Sigmoid colon (tissue), 7 donors: Measurements from ENCODE around the gene CIDEA. TPM values are rescaled to one million over a fixed set of nuclear protein-coding genes. Genes with fewer than 3 reads are reported as not detected.
"Not testable (repeated sequence)": the region's sequence is repeated elsewhere in the genome, so short reads cannot be mapped to it uniquely, and the experiment has no call there.

Source experiments
- DNase-seq: peaks from one replicate; pipeline ENCODE4 v3.0.0-alpha.2; 2019
- H3K27ac ChIP-seq, 4 donors: fragments of 200-600 bp; sonication (generic); one replicate each; pipeline ENCODE4 v1.5.1; 2016 to 2019; ENCODE audit warnings: mild to moderate bottlenecking in 1 of 4
- H3K27me3 ChIP-seq, 3 donors: fragments of 200-600 bp; sonication (generic); one replicate each; pipeline ENCODE4 v1.5.1; 2019; ENCODE audit warnings: mild to moderate bottlenecking in 1 of 3
- H3K36me3 ChIP-seq, 4 donors: fragments of 200-600 bp; sonication (generic); one replicate each; pipeline ENCODE4 v1.5.1; 2016 to 2019
- H3K4me1 ChIP-seq, 4 donors: fragments of 200-600 bp; sonication (generic); one replicate each; pipeline ENCODE4 v1.5.1; 2017 to 2019
- H3K4me3 ChIP-seq, 4 donors: fragments of 200-600 bp; sonication (generic); one replicate each; pipeline ENCODE4 v1.5.1; 2017 to 2019; ENCODE audit warnings: mild to moderate bottlenecking in 2 of 4, moderate library complexity in 1 of 4
- H3K9me3 ChIP-seq, 4 donors: fragments of 200-600 bp in 3 of 4; sonication (generic) in 3 of 4; one replicate each; pipeline versions ENCODE4 v1.5.1 to v1.6.1; 2013 to 2019
- EP300 ChIP-seq, 4 donors: sonication (generic); formaldehyde crosslinking; IDR thresholded peaks; one replicate each; pipeline ENCODE4 v1.6.1; 2017; ENCODE audit warnings: antibody characterized with exemption in 4 of 4
- POLR2A ChIP-seq, 2 donors: fragments of 450-650 bp; IDR thresholded peaks; one replicate each; pipeline ENCODE4 v1.6.1; 2016; ENCODE audit warnings: antibody characterized with exemption in 2 of 2, mild to moderate bottlenecking in 2 of 2, moderate library complexity in 2 of 2
- POLR2AphosphoS5 ChIP-seq, 4 donors: sonication (generic); formaldehyde crosslinking; IDR thresholded peaks; one replicate each; pipeline ENCODE4 v1.6.1; 2017; ENCODE audit warnings: antibody characterized with exemption in 4 of 4
- WGBS, 2 donors: extraction: QIAGEN DNeasy Blood & Tissue Kit; methylation state at CpG; one replicate each; pipeline ENCODE4 v1.1.7; 2013; 5-methylcytosine and 5-hydroxymethylcytosine counted together
- intact Hi-C: fragments of 100-400 bp; cut with DNase I; formaldehyde crosslinking; loops from one replicate; pipeline ENCODE4 v1.15.1; 2023
- polyA plus RNA-seq, 3 donors: library from polyadenylated mRNA; stranded (reverse); fragments of 200-250 nt; gene quantifications; one replicate each; pipeline ENCODE4 v1.2.3, GENCODE V29; 2013
- total RNA-seq, 4 donors: library from RNA; depleted of rRNA; stranded (reverse); fragments of >200 nt; gene quantifications; one replicate each; pipeline ENCODE4 v1.1.0, GENCODE V29; 2016
- TF ChIP-seq, protein P1 (sequence below), 4 experiments: fragments of 450-650 bp in 3 of 4; fragments of 200-600 bp in 1 of 4; IDR thresholded peaks; one replicate each; pipeline ENCODE4 v1.5.1; 2016 to 2019; ENCODE audit warnings: antibody characterized with exemption in 4 of 4, mild to moderate bottlenecking in 3 of 4, moderate library complexity in 2 of 4
- donor health status: healthy with polysubstance abuse.
- donor health status: Bipolar disorder and iron deficiency.
- donor health status: healthy.

Gene CIDEA
- total and polyA plus RNA-seq, 7 donors: 4.2 to 17.8 TPM; not detected in 5

DNA sequence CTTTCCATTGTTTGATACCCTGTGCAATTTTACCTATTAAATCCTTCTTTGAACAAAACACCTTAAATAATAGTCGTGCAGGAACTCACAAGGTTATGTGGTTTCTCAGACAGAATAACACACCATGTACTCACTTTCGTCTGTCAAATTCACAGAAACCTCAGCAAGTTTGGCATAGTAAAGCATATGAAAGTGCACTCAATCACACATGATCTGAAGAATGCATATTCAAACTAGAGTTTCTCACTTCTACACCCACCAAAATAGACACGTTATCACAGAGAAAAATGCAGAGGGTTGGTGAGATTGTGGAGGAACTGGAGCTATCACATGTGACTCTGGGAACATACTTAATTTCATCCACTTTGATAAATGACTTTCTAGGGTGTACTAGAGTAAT lies 25.9 kb upstream of the CIDEA start:
- 45 to 64% methylated on average over 3 of the region's 3 CpGs for WGBS, 2 donors
- H3K4me3 ChIP-seq, H3K36me3 ChIP-seq, H3K9me3 ChIP-seq, H3K27me3 ChIP-seq, H3K27ac ChIP-seq, intact Hi-C loops, H3K4me1 ChIP-seq, DNase-seq: not testable (repeated sequence)

DNA sequence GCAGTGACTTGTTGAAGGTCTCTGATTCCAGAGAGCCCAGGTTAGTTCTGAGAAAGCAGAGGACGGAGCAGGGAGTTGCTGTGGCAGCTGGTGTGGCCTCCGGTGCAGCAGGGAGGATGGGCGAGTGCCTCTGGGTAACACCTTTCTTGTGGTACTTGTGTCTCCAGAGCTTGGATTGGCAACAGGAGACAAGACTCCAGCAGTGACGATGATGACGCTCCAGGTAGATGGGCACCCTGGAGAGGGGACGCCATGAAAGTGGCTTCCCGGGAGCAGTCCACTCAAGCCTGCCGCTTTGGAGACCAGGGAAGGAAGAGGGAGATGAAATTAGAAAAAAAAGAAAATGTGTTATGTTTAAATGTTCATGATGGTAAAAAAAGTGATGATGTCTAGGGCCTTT lies 23.6 kb upstream of the CIDEA start:
- 93 to 96% methylated on average over 8 of the region's 8 CpGs for WGBS, 2 donors
- H3K4me1 ChIP-seq, H3K9me3 ChIP-seq, DNase-seq, H3K4me3 ChIP-seq, H3K36me3 ChIP-seq, H3K27me3 ChIP-seq, H3K27ac ChIP-seq: not testable (repeated sequence)
- intact Hi-C loops: loop anchor here (10.0 kb wide), 2 partner anchors 156 to 296 kb away; no protein-coding TSS in a partner anchor

DNA sequence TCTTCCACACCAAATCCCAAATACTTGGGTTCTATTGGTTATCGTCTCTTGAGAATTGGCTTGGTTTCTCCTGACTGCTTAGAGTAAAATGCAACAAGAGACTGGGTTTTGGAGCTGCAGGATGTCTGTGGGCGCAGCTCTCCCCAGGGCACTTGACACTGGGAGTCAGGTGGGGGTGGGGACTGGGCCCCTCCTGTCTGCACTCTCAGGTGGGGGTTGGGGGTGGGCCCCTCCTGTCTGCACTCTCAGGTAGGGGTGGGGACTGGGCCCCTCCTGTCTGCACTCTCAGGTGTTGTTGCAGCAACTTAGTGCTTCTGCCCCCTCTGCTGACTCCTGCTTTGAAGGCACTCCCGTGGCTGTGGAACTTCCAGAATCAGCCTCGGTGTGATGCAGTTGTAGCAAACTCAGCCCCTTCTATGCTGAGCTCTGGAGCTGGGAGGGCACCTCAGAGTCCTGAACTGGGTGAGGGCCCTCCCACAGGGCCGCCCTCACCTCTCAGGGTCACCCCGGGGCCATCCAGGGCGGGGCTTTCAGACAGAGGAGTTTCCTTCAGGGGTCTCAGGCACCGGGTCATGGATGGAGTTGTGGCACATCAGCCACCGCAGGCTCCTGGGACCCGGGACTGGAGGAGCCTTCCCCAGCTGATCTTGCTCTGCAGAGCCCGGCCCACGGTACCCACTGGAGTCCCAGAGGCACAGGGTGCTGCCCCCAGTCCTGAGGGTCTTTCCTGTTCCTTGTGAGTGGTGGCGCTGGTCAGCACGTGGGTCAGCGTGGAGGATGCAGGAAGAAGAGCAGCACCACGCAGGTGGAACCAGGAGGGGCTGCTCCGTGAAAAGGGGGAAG lies 22.9 kb upstream of the CIDEA start:
- Histone ChIP-seq H3K36me3 (no peaks in the 10 kb centered on the region), H3K27me3 (no peaks in the 10 kb centered on the region), H3K9me3 (no peaks in the 10 kb centered on the region), H3K4me1 (no peaks in the 10 kb centered on the region), H3K27ac (no peak overlapping the region), H3K4me3 (no peak overlapping the region)
- WGBS, 2 donors: 85 to 86% methylated on average over 17 of the region's 17 CpGs
- no peak for DNase-seq
- intact Hi-C loops: loop anchor here (10.0 kb wide), 2 partner anchors 156 to 296 kb away; no protein-coding TSS in a partner anchor
- TF ChIP-seq, protein P1, sequence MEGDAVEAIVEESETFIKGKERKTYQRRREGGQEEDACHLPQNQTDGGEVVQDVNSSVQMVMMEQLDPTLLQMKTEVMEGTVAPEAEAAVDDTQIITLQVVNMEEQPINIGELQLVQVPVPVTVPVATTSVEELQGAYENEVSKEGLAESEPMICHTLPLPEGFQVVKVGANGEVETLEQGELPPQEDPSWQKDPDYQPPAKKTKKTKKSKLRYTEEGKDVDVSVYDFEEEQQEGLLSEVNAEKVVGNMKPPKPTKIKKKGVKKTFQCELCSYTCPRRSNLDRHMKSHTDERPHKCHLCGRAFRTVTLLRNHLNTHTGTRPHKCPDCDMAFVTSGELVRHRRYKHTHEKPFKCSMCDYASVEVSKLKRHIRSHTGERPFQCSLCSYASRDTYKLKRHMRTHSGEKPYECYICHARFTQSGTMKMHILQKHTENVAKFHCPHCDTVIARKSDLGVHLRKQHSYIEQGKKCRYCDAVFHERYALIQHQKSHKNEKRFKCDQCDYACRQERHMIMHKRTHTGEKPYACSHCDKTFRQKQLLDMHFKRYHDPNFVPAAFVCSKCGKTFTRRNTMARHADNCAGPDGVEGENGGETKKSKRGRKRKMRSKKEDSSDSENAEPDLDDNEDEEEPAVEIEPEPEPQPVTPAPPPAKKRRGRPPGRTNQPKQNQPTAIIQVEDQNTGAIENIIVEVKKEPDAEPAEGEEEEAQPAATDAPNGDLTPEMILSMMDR (IDR thresholded peaks at IDR 0.05): no peak
- TF ChIP-seq EP300 (IDR thresholded peaks at IDR 0.05) (no peak), POLR2AphosphoS5 (IDR thresholded peaks at IDR 0.05) (no peak), POLR2A (IDR thresholded peaks at IDR 0.05) (no peak)

DNA sequence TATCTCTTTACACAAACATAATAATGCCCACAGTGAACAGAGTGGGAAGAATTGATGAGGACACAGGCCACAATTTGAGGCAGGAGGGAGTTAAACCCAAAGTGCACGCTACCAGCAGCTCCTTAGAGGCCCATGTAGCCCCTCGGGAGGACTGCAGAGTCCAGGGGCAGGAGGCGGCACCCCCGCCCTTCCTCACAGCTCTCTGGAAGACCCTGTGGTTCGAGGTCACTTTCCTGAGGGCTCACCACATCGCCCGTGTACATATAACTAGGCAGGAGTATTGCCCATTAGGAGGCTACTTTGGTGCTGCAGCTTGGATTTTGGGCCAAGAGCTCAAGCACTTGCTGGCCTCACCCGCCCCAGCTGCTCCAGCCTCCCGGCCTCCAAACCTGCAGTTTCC lies 22.2 kb upstream of the CIDEA start:
- Histone ChIP-seq H3K4me1 (peaks cover 0 to under 1% (median 0%) of the 10 kb centered on the region in 4 donors), H3K27me3 (no peaks in the 10 kb centered on the region), H3K27ac (no peak overlapping the region), H3K9me3 (no peaks in the 10 kb centered on the region), H3K36me3 (no peaks in the 10 kb centered on the region), H3K4me3 (no peak overlapping the region)
- no peak for TF ChIP-seq POLR2A (IDR thresholded peaks at IDR 0.05)
- TF ChIP-seq EP300 (IDR thresholded peaks at IDR 0.05): no peak
- TF ChIP-seq, protein P1 (IDR thresholded peaks at IDR 0.05): no peak
- TF ChIP-seq POLR2AphosphoS5 (IDR thresholded peaks at IDR 0.05): no peak
- 85 to 90% methylated on average over 9 of the region's 9 CpGs for WGBS, 2 donors
- intact Hi-C loops: loop anchor here (10.0 kb wide), 2 partner anchors 157 to 297 kb away; no protein-coding TSS in a partner anchor
- DNase-seq: no peak

DNA sequence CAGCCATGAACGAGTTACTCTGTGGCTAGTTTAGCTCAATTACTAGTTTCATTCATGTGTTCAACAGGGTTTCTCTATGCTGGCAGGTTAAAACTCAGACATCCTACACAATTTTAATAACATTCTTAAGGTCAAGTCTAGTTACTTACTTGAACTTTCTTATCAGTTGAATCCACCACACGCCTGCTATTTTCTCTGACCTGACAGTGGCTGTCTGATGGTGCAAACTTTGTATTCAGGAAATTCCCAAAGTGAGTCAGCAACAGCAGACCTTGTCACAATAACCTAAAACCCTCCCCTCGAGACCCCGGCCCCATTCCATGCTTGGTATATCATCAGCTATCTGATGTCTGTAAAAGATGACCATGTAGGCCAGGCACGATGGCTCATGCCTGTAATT lies 20.8 kb upstream of the CIDEA start:
- H3K27me3 ChIP-seq: no peaks in the 10 kb centered on the region
- H3K4me3 ChIP-seq: no peak overlapping the region
- peaks cover 0 to 5% (median 0%) of the 10 kb centered on the region in 4 donors for H3K4me1 ChIP-seq
- H3K27ac ChIP-seq: no peak overlapping the region
- H3K9me3 ChIP-seq: no peaks in the 10 kb centered on the region
- intact Hi-C loops: loop anchor here (10.0 kb wide), 2 partner anchors 159 to 299 kb away; no protein-coding TSS in a partner anchor
- H3K36me3 ChIP-seq: no peaks in the 10 kb centered on the region
- WGBS, 2 donors: 58% methylated on average over 5 of the region's 5 CpGs
- no peak for TF ChIP-seq POLR2A (IDR thresholded peaks at IDR 0.05)
- TF ChIP-seq EP300 (IDR thresholded peaks at IDR 0.05): no peak
- TF ChIP-seq, protein P1 (IDR thresholded peaks at IDR 0.05): no peak
- no peak for TF ChIP-seq POLR2AphosphoS5 (IDR thresholded peaks at IDR 0.05)
- no peak for DNase-seq
